Ovary (tissue), 9 donors: ENCODE data around the gene MALRD1. TPM values are rescaled to one million over a fixed set of nuclear protein-coding genes. Genes with fewer than 3 reads are reported as not detected.

Experiments used
- DNase-seq, 5 donors: peaks; one replicate each; pipeline ENCODE4 v3.0.0-alpha.2; 2019 to 2020
- H3K27ac ChIP-seq, 2 donors: fragments of 200-600 bp; one replicate each; pipeline versions ENCODE4 v1.5.1 to v1.8.0; 2019 to 2022
- H3K27me3 ChIP-seq: fragments of 200-600 bp; one replicate; pipeline ENCODE4 v1.8.0; 2022
- H3K36me3 ChIP-seq: fragments of 200-600 bp; sonication (generic); one replicate; pipeline ENCODE4 v1.5.1; 2019
- H3K4me1 ChIP-seq: one replicate; pipeline ENCODE4 v1.8.1; 2013; ENCODE audit warnings: mild to moderate bottlenecking, moderate library complexity; ENCODE audit not compliant: insufficient read depth
- H3K4me3 ChIP-seq: fragments of 200-600 bp; sonication (generic); one replicate; pipeline ENCODE4 v1.5.1; 2017
- H3K9me3 ChIP-seq, 2 donors: fragments of 200-600 bp in 1 of 2; sonication (generic) in 1 of 2; one replicate each; pipeline versions ENCODE4 v1.5.1 to v1.8.1; 2013 to 2019; ENCODE audit warnings: mild to moderate bottlenecking in 1 of 2, moderate library complexity in 1 of 2
- EP300 ChIP-seq: sonication (generic); formaldehyde crosslinking; IDR thresholded peaks from one replicate; pipeline ENCODE4 v1.6.1; 2017; ENCODE audit warnings: antibody characterized with exemption
- POLR2A ChIP-seq: fragments of 450-650 bp; IDR thresholded peaks from one replicate; pipeline ENCODE4 v1.6.1; 2017; ENCODE audit warnings: antibody characterized with exemption, mild to moderate bottlenecking, moderate library complexity
- WGBS, 3 donors: extraction: QIAGEN DNeasy Blood & Tissue Kit in 1 of 3; methylation state at CpG; one replicate each; pipeline versions ENCODE4 v1.1.5 to v1.1.7; 2013 to 2017; 5-methylcytosine and 5-hydroxymethylcytosine counted together
- intact Hi-C, 4 donors: fragments of 100-400 bp; cut with DNase I; formaldehyde crosslinking; loops; one replicate each; pipeline versions ENCODE4 v1.11.0 to v1.15.1; 2022 to 2023
- polyA plus RNA-seq, 2 donors: library from polyadenylated mRNA; stranded (reverse); fragments of 200-250 nt in 1 of 2; fragments of 350-450 nt in 1 of 2; fragmentation: Illumina TruSeq in 1 of 2; extraction: RNeasy Lipid Tissue Mini Kit (QIAGEN cat#74804) in 1 of 2; gene quantifications; one replicate each; pipeline ENCODE4 v1.2.3, GENCODE V29; 2013 to 2014
- total RNA-seq, 7 donors: library from RNA; depleted of rRNA in 2 of 7; stranded (reverse); fragments of >200 nt in 2 of 7; fragmentation: NEBNext Ultra II Directional in 3 of 7; extraction: Animal tissue kit (Norgen Biotek cat#: 25700) in 3 of 7; gene quantifications; one replicate each; pipeline versions ENCODE4 v1.1.0 to v1.2.4, GENCODE V29; 2016 to 2023
- TF ChIP-seq, protein P1 (sequence below), 3 donors: fragments of 450-650 bp in 2 of 3; fragments of 200-600 bp in 1 of 3; IDR thresholded peaks; one replicate each; pipeline versions ENCODE4 v1.5.1 to v1.8.0; 2016 to 2022; ENCODE audit warnings: antibody characterized with exemption in 3 of 3, mild to moderate bottlenecking in 1 of 3
- donor health status: DM: no; HTN: no; CAD: no; lungs with moderate emphysema.
- donor health status: DM: no; HTN: no; CAD: no.
- donor health status: Bipolar disorder and iron deficiency.
- donor health status: DM: yes; HTN: yes; CAD: no.
- donor health status: DM: no; HTN: no; CAD: no.
- donor health status: DM: yes; HTN: yes; CAD: no.

MALRD1 gene
- total and polyA plus RNA-seq, 9 donors: 0.56 to 12.1 (median 1.9) TPM

DNA sequence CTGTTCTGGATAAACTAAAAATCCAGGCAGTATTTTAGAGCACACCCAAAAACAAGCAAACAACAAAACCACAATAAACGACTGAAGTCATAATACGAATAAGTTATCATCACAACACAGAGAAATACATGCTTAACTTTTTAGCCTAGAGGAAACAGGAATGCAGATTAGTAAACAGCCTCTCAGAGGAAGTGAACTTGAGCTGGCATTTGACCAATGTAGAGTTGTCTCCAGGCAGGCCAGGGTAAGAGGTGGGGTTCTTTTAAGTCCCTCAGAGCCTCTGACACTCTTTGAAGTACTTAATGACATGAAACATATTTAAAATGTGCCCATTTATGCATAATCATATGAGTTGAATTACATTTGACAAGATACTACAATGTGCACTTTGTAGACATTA is 724.4 kb downstream of the MALRD1 start:
- H3K4me1 ChIP-seq: no peaks in the 10 kb centered on the region
- no peak overlapping the region for H3K4me3 ChIP-seq
- TF ChIP-seq EP300 (no peak), POLR2A (no peak)
- TF ChIP-seq, protein P1, sequence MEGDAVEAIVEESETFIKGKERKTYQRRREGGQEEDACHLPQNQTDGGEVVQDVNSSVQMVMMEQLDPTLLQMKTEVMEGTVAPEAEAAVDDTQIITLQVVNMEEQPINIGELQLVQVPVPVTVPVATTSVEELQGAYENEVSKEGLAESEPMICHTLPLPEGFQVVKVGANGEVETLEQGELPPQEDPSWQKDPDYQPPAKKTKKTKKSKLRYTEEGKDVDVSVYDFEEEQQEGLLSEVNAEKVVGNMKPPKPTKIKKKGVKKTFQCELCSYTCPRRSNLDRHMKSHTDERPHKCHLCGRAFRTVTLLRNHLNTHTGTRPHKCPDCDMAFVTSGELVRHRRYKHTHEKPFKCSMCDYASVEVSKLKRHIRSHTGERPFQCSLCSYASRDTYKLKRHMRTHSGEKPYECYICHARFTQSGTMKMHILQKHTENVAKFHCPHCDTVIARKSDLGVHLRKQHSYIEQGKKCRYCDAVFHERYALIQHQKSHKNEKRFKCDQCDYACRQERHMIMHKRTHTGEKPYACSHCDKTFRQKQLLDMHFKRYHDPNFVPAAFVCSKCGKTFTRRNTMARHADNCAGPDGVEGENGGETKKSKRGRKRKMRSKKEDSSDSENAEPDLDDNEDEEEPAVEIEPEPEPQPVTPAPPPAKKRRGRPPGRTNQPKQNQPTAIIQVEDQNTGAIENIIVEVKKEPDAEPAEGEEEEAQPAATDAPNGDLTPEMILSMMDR (IDR thresholded peaks at IDR 0.05): no peak
- no peaks in the 10 kb centered on the region for H3K36me3 ChIP-seq
- H3K27me3 ChIP-seq: no peaks in the 10 kb centered on the region
- DNase-seq: no peak
- 18 to 42% (median 21%) methylated on average over 2 of the region's 2 CpGs for WGBS, 3 donors
- no peak overlapping the region for H3K27ac ChIP-seq
- H3K9me3 ChIP-seq: no peaks in the 10 kb centered on the region
- intact Hi-C loops: no loop called here

DNA sequence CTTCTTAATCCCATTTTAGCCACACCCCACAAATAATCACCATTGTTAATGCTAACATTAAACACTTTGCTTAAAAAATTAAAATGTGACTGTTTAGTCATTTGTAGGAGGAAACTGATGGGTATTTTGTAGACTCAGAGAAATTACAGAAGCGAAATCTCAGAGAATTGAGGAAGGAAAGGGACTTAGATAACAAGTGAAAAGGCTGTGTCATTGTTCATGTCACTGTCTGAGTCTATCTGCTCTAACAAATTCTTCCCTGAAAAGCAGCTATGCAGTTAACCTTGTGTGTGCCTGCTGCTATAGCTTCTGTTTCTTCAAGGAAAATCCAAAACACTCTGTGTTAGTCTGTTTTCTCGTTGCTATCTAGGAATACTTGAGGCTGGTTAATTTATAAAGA is 726.7 kb downstream of the MALRD1 start:
- Histone ChIP-seq H3K4me1 (no peaks in the 10 kb centered on the region), H3K4me3 (no peak overlapping the region), H3K9me3 (no peaks in the 10 kb centered on the region), H3K27ac (no peak overlapping the region), H3K27me3 (no peaks in the 10 kb centered on the region), H3K36me3 (no peaks in the 10 kb centered on the region)
- no peak for DNase-seq
- TF ChIP-seq EP300 (no peak), POLR2A (no peak)
- TF ChIP-seq, protein P1 (IDR thresholded peaks at IDR 0.05): no peak
- WGBS, 3 donors: 58 to 75% (median 62%) methylated on average over 2 of the region's 2 CpGs
- intact Hi-C loops: no loop called here

DNA sequence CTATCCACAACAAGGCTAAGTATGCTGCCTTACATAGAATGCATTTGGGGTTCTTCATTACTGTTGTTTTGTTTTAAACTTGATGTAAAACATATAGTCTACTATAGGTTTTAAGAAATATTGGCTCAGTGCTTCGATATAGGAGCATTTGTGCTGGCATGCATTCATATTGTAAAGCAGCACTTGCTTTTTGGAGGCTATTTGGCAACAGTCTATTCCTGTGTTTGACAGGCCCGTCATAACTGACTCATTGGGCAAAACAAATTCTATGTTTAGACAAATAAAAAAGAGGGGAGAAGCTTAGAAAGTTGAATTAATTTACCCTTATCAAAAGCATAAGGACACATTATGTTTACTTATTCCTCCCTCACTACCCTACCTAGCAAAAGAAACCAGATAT is 729.2 kb downstream of the MALRD1 start:
- Histone ChIP-seq H3K27ac (no peak overlapping the region), H3K4me3 (no peak overlapping the region), H3K9me3 (no peaks in the 10 kb centered on the region), H3K4me1 (no peaks in the 10 kb centered on the region), H3K27me3 (no peaks in the 10 kb centered on the region), H3K36me3 (no peaks in the 10 kb centered on the region)
- no peak for TF ChIP-seq EP300
- no peak for TF ChIP-seq POLR2A
- TF ChIP-seq, protein P1 (IDR thresholded peaks at IDR 0.05): no peak
- intact Hi-C loops: no loop called here
- DNase-seq: no peak
- 36 to 76% (median 50%) methylated on average over 2 of the region's 2 CpGs for WGBS, 3 donors

DNA sequence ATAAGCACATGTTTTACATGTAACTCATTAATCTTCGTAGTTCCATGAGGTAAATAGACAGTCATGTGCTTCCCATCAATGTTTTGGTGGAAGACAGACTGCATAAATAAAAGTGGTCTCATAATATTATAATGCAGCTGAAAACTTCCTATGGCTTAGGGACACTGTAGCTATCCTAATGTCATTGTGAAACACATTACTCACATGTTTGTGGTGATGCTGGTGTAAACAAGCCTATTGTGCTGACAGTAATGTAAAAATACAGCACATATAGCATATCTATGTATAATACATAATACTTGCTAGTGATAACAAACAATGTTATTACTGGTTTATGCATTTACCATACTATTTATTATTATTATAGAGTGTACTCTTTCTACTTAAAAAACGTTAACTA is 730.4 kb downstream of the MALRD1 start:
- Histone ChIP-seq H3K9me3 (no peaks in the 10 kb centered on the region), H3K4me3 (no peak overlapping the region), H3K4me1 (no peaks in the 10 kb centered on the region), H3K27ac (no peak overlapping the region), H3K27me3 (no peaks in the 10 kb centered on the region), H3K36me3 (no peaks in the 10 kb centered on the region)
- DNase-seq: no peak
- WGBS, 3 donors: 76 to 86% (median 84%) methylated on average over 2 of the region's 2 CpGs
- TF ChIP-seq, protein P1 (IDR thresholded peaks at IDR 0.05): no peak
- TF ChIP-seq POLR2A: no peak
- TF ChIP-seq EP300: no peak
- intact Hi-C loops: no loop called here
